GDM1 (cell line): ENCODE results near the gene CROCC2.

Source experiments
- DNase-seq: peaks from one replicate; lab custom pipeline; 2025; lab: John Stamatoyannopoulos, UW

CROCC2 gene

DNA sequence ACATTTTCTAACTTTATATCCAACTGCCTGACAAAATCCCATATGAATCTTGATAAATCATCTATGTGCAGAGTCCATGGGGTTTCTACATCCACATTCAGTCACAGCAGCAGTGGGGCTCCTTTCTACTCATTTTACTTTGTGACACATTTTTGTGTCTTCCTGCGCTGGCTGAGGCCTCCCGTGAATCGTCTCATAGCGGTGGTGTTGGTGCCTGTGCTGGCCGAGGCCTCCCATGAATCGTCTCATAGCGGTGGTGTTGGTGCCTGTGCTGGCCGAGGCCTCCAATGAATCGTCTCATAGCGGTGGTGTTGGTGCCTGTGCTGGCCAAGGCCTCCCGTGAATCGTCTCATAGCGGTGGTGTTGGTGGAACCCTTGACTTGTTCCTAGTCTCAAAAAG lies 109.3 kb downstream of the CROCC2 start:
- no peak for DNase-seq

DNA sequence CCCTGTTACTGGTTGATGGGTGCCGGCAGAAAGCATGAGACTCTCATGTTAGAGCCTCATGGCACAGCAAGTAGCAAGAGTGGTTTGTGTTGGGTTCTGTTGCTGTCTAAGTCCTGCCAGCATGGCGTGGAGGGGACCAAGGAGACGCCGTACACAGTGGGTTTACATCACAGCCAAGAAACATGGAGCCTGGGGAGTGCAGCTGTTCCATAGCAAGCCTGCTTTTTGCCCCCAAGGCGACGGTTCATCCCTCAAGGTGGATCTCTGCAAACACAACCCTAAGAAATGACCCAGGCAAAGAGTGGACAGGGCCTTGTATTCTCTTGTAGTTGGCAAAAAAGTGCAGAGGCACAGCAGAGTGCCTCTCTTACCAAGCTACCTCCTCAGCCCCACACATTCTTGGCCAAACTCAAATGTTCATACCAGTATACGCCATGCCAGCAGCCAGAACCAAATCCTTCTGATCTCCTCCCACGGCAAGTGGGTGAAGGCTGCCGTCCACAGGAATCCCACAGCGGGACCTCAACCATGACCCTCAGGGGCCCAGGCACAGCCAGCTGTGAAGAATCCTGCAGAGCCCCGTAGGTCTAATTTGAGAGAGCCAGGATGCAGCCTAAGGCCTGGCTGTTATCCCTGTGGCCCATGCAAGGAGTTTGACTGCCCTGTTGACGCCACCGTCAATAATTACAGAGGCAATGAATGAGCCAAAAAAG lies 111.2 kb downstream of the CROCC2 start:
- DNase-seq: no peak

DNA sequence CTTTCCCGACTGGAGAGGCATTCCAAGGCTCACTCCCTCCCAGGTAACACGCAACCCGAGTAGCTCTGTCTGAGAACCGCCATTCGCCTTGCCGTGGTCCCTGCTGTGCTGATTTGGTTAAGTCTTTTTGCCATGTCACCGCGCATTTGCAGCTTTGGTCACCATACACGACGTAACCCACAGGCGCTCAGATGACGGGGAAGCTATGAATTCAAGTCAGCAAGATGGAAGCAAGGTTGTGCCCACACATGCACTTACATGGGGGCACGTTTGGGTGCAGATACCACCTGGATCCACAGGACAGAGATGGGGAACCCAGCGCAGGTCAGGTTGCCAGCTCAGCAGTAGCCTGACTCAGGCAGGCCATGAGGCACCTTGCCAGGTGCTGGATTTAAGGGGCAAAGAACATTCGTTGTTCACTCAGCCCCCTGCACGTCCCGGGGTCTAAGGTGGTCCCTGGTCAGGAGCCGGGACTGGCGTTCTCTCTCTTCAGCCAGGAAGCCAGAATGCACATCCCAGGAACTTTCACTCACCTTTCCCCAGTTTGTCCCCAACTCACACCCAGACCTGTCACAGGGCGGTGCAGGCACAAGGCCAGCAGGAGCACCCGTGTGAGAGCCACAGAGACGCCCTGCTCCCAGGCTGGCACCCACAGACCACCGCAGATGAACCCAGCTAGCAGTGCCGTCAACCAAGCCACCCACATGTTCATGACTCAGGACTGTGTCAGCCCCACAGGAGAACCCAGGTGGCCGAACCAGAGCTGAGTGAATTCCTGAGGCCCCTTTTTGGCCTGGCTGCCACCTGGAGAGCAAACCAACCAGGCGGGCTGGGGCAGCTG lies 112.1 kb downstream of the CROCC2 start:
- no peak for DNase-seq

DNA sequence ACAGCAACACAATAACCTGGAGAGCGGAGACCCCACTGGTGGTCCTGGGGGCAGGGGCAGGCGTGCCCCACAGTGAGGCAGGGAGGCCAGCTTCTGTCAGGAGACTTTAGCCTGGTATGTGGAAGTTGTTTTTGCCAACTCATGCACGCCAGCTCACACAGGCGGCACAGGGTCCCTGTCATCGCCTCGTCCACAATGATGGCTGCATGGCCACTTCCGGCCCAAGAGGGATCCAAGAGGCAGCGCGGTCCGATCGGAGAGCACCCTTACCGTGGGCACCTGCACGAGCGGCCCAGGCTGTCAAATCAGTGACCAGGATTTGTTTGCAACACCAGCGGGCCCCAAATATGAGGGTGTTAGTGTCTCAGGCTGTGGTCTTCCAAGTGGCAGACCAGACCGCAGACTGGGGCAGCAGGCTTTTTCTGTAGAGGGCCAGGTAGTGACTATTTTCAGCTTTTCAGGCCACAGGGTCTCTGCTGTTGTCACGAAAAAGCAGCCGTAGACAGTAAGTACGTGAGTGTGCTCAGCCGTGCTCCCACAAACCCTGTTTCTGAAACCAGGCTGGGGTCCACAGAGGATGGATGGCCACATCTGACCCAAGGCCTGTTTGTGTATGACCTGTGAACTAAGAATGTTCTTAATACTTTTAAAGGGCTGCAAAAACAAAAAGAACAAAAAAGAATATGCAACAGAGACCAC lies 113.5 kb downstream of the CROCC2 start:
- DNase-seq: no peak

- no peak for DNase-seq
These were observed 114.1 kb downstream of the CROCC2 start for GRCh38 chr2:241020201-241020600.

GRCh38 chr2:241020629-241021190 lies 114.6 kb downstream of the CROCC2 start:
- no peak for DNase-seq

GRCh38 chr2:241025639-241026038 lies 119.5 kb downstream of the CROCC2 start:
- no peak for DNase-seq

DNA sequence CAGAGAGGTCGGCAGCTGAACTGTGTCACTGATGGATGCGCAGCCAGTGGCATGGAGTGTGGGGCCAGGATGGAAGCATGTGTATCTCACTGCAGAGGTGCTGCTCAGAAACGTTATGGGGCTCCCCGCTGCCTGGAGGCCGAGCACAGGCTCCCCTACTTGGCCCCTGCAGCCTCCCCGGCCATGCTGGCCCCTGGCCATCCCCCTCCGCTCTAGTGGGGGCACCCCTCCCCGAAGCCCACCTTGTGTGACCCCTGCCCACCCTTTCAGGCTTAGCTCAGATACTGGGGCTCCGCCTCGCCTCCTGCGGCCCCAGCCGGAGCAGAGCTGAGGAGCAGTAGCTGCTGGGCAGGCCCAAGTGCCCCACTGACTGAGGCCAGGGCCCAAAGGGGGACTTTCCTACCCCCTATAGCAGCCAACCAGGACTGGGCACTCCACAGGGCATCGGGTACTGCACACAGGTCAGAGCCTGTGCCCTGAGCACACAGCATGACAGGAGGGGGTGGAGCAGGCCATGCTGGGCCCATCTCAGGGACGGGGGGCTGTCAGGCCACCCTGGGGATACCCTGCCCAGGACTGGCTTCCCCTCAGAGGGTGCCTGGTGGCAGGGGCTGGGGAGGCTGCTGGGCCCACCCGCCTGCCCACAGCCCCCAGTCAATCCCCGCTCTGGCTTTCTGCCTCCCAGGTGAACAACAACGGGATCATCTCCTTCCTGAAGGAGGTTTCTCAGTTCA lies 123.6 kb downstream of the CROCC2 start:
- DNase-seq: no peak

DNA sequence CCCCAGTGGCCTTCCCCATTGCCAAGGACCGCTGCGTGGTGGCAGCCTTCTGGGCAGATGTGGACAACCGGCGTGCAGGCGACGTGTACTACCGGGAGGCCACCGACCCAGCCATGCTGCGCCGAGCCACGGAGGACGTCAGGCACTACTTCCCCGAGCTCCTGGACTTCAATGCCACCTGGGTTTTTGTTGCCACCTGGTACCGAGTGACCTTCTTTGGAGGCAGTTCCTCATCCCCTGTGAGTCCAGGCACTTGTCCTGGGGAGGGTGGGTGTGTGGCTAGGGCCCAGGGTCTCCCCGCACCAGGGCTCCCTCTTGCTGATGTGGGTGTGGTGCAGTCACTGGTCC lies 124.2 kb downstream of the CROCC2 start:
- no peak for DNase-seq

- no peak for DNase-seq
These were observed 124.7 kb downstream of the CROCC2 start for GRCh38 chr2:241030883-241031282.

GRCh38 chr2:241031436-241032165 lies 125.5 kb downstream of the CROCC2 start:
- no peak for DNase-seq

DNA sequence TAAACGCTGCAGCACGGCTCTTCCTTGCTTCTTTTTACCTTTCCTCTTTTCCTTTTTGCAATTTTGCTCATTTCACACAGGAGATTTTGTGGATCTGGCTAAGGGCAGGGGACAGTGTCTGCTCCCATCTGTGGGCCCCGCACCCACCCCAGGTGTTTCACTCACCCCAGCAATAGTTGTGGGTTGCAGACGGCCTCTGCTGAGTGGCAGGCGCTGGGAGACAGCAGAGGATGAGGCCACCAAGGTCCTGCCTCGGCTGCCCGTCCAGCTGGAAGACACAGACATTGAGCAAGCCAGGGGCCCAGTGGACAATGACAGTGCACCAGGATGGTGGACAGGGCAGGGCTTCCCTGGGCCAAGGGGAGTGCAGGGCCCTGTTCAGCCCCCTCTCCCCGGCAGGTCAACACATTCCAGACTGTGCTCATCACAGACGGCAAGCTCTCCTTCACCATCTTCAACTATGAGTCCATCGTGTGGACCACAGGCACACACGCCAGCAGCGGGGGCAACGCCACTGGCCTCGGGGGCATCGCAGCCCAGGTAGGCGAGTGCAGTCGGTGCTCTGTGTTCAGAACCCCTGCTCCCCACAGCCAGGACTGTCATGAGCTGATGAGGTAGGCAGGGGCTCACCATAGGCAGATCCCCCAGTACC lies 127.3 kb downstream of the CROCC2 start:
- no peak for DNase-seq

DNA sequence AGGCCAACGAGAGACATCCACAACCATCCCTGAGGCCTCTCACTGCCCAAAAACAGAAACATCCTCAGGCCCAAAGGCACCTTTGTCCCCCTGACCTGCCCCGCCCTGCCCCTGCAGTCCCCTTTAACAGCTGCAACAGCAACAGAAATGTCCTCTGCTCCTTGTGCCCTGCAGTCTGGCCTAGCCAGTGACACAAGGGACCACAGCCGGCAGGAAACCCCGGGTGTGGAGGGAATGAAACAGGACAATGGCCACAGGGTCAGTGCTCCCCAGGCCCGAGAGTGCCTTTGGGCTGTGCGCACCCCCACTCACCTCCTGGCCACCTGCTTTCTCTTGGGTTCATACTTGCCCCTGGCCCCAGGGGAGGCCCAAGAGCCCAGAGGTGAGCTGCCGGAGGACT lies 127.9 kb downstream of the CROCC2 start:
- DNase-seq: no peak

GRCh38 chr2:241034490-241035141 lies 128.5 kb downstream of the CROCC2 start:
- DNase-seq: no peak

DNA sequence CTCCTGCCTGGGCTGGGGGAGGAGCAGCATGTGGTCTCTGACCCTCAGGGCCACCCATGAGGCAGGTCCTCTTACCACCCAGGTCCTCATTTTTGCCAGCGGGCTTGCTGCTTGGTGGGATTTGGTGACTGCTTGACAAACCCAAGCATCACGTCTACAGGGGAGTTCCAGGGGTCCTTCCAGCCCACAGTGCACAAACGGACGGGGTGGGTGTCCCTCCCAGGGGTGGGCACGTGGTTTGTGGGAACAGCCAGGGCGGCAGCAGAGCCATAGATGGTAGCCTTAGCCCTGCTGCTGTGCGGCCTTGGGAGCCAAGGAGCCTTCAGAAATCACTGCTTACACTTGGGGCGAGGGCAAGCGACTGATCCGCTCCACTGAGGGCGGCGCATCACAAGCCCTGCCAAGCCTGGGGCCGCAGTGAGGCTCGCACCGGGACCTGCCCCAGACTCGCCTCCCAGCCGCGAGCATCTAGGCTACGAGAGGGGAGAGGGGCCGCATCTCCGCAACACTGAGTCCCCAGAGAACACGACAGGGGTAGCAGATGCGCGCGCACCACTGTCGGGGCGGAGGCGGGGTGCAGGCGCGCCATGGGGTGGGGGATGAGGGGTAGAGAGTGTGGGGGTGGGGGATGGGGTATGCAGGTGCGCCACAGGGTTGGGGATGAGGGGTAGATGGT lies 129.1 kb downstream of the CROCC2 start:
- no peak for DNase-seq

GRCh38 chr2:241035818-241036396 lies 129.8 kb downstream of the CROCC2 start:
- DNase-seq: no peak

- DNase-seq: no peak
These were observed 130.3 kb downstream of the CROCC2 start for GRCh38 chr2:241036397-241036963.

GRCh38 chr2:241036964-241037421 lies 130.9 kb downstream of the CROCC2 start:
- DNase-seq: no peak

DNA sequence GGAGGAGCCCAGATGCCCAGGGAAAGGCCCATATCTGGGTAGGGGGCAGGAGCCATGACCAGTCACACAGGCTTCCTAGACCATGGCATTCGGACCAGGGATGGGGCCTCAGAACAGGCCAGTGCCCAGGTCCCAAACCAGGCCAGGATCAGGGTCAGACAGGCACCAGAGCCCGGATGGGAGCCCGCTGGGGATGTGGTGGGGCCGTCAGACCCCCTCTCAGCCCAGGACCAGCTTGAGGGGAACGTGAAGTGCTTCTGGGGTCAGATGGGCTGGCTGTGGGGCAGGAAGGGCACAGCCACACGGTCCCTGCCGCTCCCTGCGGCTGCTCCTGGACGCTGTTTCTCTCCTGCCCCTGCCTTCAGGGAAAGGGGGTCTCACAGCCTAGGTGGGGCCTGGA lies 131.4 kb downstream of the CROCC2 start:
- no peak for DNase-seq
